Keratinocyte (primary cell): ENCODE data around the gene USP53. TPM values are rescaled to one million over a fixed set of nuclear protein-coding genes. Genes with fewer than 3 reads are reported as not detected.

Experiments used
- DNase-seq: peaks from one replicate; pipeline ENCODE4 v3.0.0-alpha.2; 2011; ENCODE audit warnings: low read depth, missing footprints, low spot score
- FAIRE-seq: peaks from 2 replicates; lab custom pipeline; 2011; peaks lifted over from hg19 to GRCh38; lab: Jason Lieb, UNC
- H2AFZ ChIP-seq: 2 replicates; pipeline ENCODE4 v1.6.0; 2012; ENCODE audit warnings: low read length, control low read depth, inconsistent platforms; ENCODE audit not compliant: control insufficient read depth
- H3K27ac ChIP-seq: 2 replicates; pipeline ENCODE4 v1.5.1; 2011; ENCODE audit warnings: low read length; ENCODE audit not compliant: control insufficient read depth, insufficient read depth
- H3K27me3 ChIP-seq: 3 replicates; pipeline ENCODE4 v1.6.0; 2011; ENCODE audit warnings: low read length; ENCODE audit not compliant: control insufficient read depth, insufficient read depth; ENCODE audit errors: extremely low read depth
- H3K36me3 ChIP-seq, 2 experiments: 2 replicates in 1 of 2; 3 replicates in 1 of 2; pipeline ENCODE4 v1.5.1; 2011; ENCODE audit warnings: low read length in 2 of 2, mild to moderate bottlenecking in 1 of 2; ENCODE audit not compliant: control insufficient read depth in 2 of 2, insufficient read depth in 2 of 2; ENCODE audit errors: extremely low read depth in 1 of 2
- H3K4me1 ChIP-seq: 3 replicates; pipeline ENCODE4 v1.5.1; 2011; ENCODE audit warnings: low read length; ENCODE audit not compliant: control insufficient read depth, insufficient read depth; ENCODE audit errors: extremely low read depth
- H3K4me2 ChIP-seq: 3 replicates; pipeline ENCODE4 v1.6.0; 2011; ENCODE audit warnings: low read depth, low read length; ENCODE audit not compliant: control insufficient read depth, insufficient read depth; ENCODE audit errors: extremely low read depth
- H3K4me3 ChIP-seq, 3 experiments: fragments of 200-600 bp in 1 of 3; sonication (generic) in 1 of 3; 2 replicates in 2 of 3; 3 replicates in 1 of 3; pipeline ENCODE4 v1.5.1; 2011 to 2016; ENCODE audit warnings: low read length in 3 of 3, mild to moderate bottlenecking in 3 of 3, control low read depth in 2 of 3, inconsistent platforms in 1 of 3, low read depth in 1 of 3, mixed read lengths in 1 of 3, mixed run types in 1 of 3, moderate library complexity in 1 of 3; ENCODE audit not compliant: control insufficient read depth in 2 of 3, insufficient read depth in 2 of 3; ENCODE audit errors: extremely low read depth in 1 of 3
- H3K79me2 ChIP-seq: 2 replicates; pipeline ENCODE4 v1.6.0; 2012; ENCODE audit warnings: low read length; ENCODE audit not compliant: control insufficient read depth, insufficient read depth
- H3K9ac ChIP-seq: 3 replicates; pipeline ENCODE4 v1.6.0; 2011; ENCODE audit warnings: low read length; ENCODE audit not compliant: control insufficient read depth, insufficient read depth; ENCODE audit errors: extremely low read depth
- H3K9me1 ChIP-seq: 3 replicates; pipeline ENCODE4 v1.6.0; 2011; ENCODE audit warnings: low read length; ENCODE audit not compliant: control insufficient read depth, insufficient read depth; ENCODE audit errors: extremely low read depth
- H3K9me3 ChIP-seq: 2 replicates; pipeline ENCODE4 v1.5.1; 2012; ENCODE audit warnings: low read depth, low read length; ENCODE audit not compliant: control insufficient read depth
- H4K20me1 ChIP-seq: 3 replicates; pipeline ENCODE4 v1.6.0; 2011; ENCODE audit warnings: low read length; ENCODE audit not compliant: control insufficient read depth, insufficient read depth; ENCODE audit errors: extremely low read depth
- EZH2 ChIP-seq: IDR thresholded peaks from one replicate; pipeline ENCODE4 v1.6.1; 2012; ENCODE audit warnings: inconsistent platforms, mild to moderate bottlenecking, low read length, moderate library complexity
- dilution Hi-C: fragments of 300-500 bp; cut with MboI; formaldehyde crosslinking; loops from one replicate; pipeline ENCODE4 v1.7.0; 2020; ENCODE audit warnings: low sequenced_read_pairs; ENCODE audit not compliant: extremely low pct_ligation_motif_present
- polyA plus RNA-seq, 5 experiments: library from polyadenylated mRNA; depleted of rRNA in 3 of 5; stranded (reverse) in 3 of 5; stranded (forward) in 1 of 5; unstranded in 1 of 5; fragments of >200 nt; gene quantifications; 1 replicate in 1 of 5; 2 replicates in 3 of 5; 3 replicates in 1 of 5; pipeline versions ENCODE4 v1.2.1 to v1.2.3, GENCODE V29; 2011 to 2012; ENCODE audit warnings: missing spikeins in 2 of 5, low read depth in 1 of 5, low replicate concordance in 1 of 5
- TF ChIP-seq, protein P1 (sequence below), 3 experiments: IDR thresholded peaks in 1 of 3; conservative IDR thresholded peaks in 1 of 3; optimal IDR thresholded peaks in 1 of 3; 2 replicates in 2 of 3; 3 replicates in 1 of 3; pipeline versions ENCODE3 to v1.5.1; 2011; ENCODE audit warnings: low read length in 3 of 3, mild to moderate bottlenecking in 3 of 3, moderate library complexity in 2 of 3, control low read depth in 1 of 3, inconsistent platforms in 1 of 3; ENCODE audit not compliant: insufficient read depth in 2 of 3; ENCODE audit errors: extremely low read depth in 1 of 3

Gene USP53
- polyA plus RNA-seq, 1 donor (not counting 4 experiments of a cell fraction or from before 2014, with no cell fraction given): 29.0 TPM

DNA sequence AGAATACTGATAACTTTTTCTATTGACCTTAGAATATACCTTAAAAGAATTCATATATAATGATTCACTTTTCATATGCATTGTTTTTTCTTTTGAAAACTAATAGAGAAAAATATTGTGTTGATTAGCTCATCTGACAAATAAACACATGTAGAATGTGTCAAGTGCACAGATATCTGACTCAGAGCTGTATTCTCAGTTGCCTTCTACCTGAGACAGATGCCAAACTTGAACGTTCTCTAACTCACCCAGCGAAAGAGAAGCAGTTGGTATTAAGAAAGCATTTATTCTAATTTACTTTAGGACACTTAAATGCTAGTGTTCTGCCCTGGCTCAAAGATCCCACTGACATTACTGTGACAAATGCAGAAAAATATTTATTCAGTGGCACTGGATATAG lies 28.1 kb downstream of the USP53 start:
- DNase-seq: no peak
- Histone ChIP-seq H3K79me2 (peaks cover 18% of the 10 kb centered on the region), H3K9ac (no peak overlapping the region), H4K20me1 (peaks cover 4% of the 10 kb centered on the region), H3K4me1 (no peaks in the 10 kb centered on the region), H3K9me1 (no peaks in the 10 kb centered on the region), H3K9me3 (no peaks in the 10 kb centered on the region), H3K4me2 (no peak overlapping the region), H3K36me3 (peaks cover 7 to 8% of the 10 kb centered on the region in 2 experiments), H3K27me3 (no peaks in the 10 kb centered on the region), H2AFZ (no peak overlapping the region), H3K27ac (no peak overlapping the region), H3K4me3 (no peak overlapping the region)
- dilution Hi-C loops: loop anchor here (25.0 kb wide), 1 partner anchor 253 kb away; no protein-coding TSS in a partner anchor
- no peak for FAIRE-seq
- no peak for TF ChIP-seq EZH2
- TF ChIP-seq, protein P1, sequence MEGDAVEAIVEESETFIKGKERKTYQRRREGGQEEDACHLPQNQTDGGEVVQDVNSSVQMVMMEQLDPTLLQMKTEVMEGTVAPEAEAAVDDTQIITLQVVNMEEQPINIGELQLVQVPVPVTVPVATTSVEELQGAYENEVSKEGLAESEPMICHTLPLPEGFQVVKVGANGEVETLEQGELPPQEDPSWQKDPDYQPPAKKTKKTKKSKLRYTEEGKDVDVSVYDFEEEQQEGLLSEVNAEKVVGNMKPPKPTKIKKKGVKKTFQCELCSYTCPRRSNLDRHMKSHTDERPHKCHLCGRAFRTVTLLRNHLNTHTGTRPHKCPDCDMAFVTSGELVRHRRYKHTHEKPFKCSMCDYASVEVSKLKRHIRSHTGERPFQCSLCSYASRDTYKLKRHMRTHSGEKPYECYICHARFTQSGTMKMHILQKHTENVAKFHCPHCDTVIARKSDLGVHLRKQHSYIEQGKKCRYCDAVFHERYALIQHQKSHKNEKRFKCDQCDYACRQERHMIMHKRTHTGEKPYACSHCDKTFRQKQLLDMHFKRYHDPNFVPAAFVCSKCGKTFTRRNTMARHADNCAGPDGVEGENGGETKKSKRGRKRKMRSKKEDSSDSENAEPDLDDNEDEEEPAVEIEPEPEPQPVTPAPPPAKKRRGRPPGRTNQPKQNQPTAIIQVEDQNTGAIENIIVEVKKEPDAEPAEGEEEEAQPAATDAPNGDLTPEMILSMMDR (optimal IDR thresholded peaks at IDR 0.05 in 1 of 3, IDR thresholded peaks at IDR 0.05 in 1 of 3, conservative IDR thresholded peaks at IDR 0.05 in 1 of 3; ENCODE audit: extremely low read depth in 1 of 3, insufficient read depth in 2 of 3, low read length in 3 of 3): no peak

DNA sequence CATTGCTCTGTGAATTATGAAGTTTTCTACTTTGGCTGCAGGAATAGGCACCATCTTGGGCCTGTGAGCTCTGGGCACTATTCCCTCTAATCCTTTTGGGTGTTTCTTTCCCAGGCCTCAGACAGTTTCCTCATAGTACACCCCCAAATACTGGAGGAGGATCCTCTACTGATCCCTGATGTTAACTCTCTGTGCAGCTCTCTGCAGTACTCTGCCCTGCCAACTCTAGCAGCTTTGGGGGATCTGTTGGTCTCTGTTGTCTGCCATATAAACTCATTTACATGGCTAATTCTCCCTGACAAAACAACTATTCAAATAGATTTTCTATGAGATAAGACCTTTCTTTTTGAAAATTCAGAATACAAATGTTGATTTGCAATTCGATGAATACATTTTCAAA lies 29.9 kb downstream of the USP53 start:
- H3K36me3 ChIP-seq: peaks cover 8 to 18% of the 10 kb centered on the region in 2 experiments

More for the DNA sequence above, 29.9 kb downstream of the USP53 start:
- no peak overlapping the region for H3K4me2 ChIP-seq
- H3K27ac ChIP-seq: no peak overlapping the region
- H3K9me3 ChIP-seq: no peaks in the 10 kb centered on the region
- dilution Hi-C loops: loop anchor here (25.0 kb wide), 1 partner anchor 255 kb away; no protein-coding TSS in a partner anchor
- peaks cover 4% of the 10 kb centered on the region for H4K20me1 ChIP-seq
- TF ChIP-seq, protein P1 (optimal IDR thresholded peaks at IDR 0.05 in 1 of 3, IDR thresholded peaks at IDR 0.05 in 1 of 3, conservative IDR thresholded peaks at IDR 0.05 in 1 of 3; ENCODE audit: extremely low read depth in 1 of 3, insufficient read depth in 2 of 3, low read length in 3 of 3): no peak
- TF ChIP-seq EZH2: no peak
- no peaks in the 10 kb centered on the region for H3K9me1 ChIP-seq
- H3K9ac ChIP-seq: no peak overlapping the region
- FAIRE-seq (no peak), DNase-seq (no peak)
- H3K27me3 ChIP-seq: no peaks in the 10 kb centered on the region
- H3K79me2 ChIP-seq: peaks cover 12% of the 10 kb centered on the region
- H3K4me1 ChIP-seq: no peaks in the 10 kb centered on the region
- H3K4me3 ChIP-seq: no peak overlapping the region
- no peak overlapping the region for H2AFZ ChIP-seq
